HCT116 (cell line): ENCODE results near the gene CD68. TPM values are rescaled to one million over a fixed set of nuclear protein-coding genes. Genes with fewer than 3 reads are reported as not detected.

Experiments used
- ATAC-seq: fragments of 200-7000 bp; cut with Tn5 transposase; 2 replicates; pipeline ENCODE4 v1.9.1; 2020; ENCODE audit warnings: mild to moderate bottlenecking, moderate library complexity
- BruUV-seq: library from RNA; stranded (reverse); fragments of 400-500 nt; replicated peaks from 2 replicates; lab custom pipeline; 2021; lab: Mats Ljungman, UMichigan
- CTCF ChIA-PET: fragments of 300-600 bp; sonication (Branson Sonifier 250); formaldehyde crosslinking; loops from one replicate; lab custom pipeline; 2021; ENCODE audit warnings: antibody characterized with exemption; lab: Charles Lee
- POLR2A ChIA-PET: fragments of 300-600, 350-600 bp; sonication (Branson Sonifier 250); formaldehyde crosslinking; loops from one replicate; lab custom pipeline; 2021; ENCODE audit warnings: antibody characterized with exemption; lab: Charles Lee
- RAD21 ChIA-PET, 2 experiments: fragments of 300-600 bp; sonication (Branson Sonifier 250); formaldehyde crosslinking; loops; one replicate each; lab custom pipeline; 2023; ENCODE audit warnings: low total read pairs in 2 of 2; ENCODE audit not compliant: uncharacterized antibody in 2 of 2, unreplicated experiment in 2 of 2, low non-redundant PET in 1 of 2; lab: Charles Lee
- DNase-seq: peaks from one replicate; pipeline ENCODE4 v3.0.0-alpha.2; 2010; ENCODE audit warnings: low read depth, low spot score
- H2AFZ ChIP-seq: fragments of 200-600 bp; shearing (Covaris generic), sonication (generic); 2 replicates; pipeline ENCODE4 v1.6.1; 2017; ENCODE audit warnings: low read depth, mixed run types, mixed read lengths, antibody characterized with exemption, low read length; ENCODE audit not compliant: poor library complexity, severe bottlenecking
- H3K27ac ChIP-seq: 2 replicates; pipeline ENCODE4 v1.5.1; 2012; ENCODE audit warnings: low read depth, low read length
- H3K27me3 ChIP-seq: fragments of 200-600 bp; sonication (generic); 2 replicates; pipeline ENCODE4 v1.6.1; 2016; ENCODE audit warnings: mixed run types, low read length, mixed read lengths; ENCODE audit not compliant: insufficient read depth
- H3K36me3 ChIP-seq, 2 experiments: fragments of 200-500 bp in 1 of 2; fragments of 200-600 bp in 1 of 2; sonication (Bioruptor generic) in 1 of 2; sonication (generic) in 1 of 2; 2 replicates each; pipeline versions ENCODE4 v1.5.1 to v1.6.1; 2014 to 2016; ENCODE audit warnings: low read length in 2 of 2, inconsistent platforms in 1 of 2, mixed read lengths in 1 of 2, mixed run types in 1 of 2; ENCODE audit not compliant: insufficient read depth in 2 of 2, control insufficient read depth in 1 of 2
- H3K4me1 ChIP-seq, 2 experiments: fragments of 200-600 bp in 1 of 2; sonication (generic) in 1 of 2; 2 replicates each; pipeline versions ENCODE4 v1.5.1 to v1.6.1; 2012 to 2017; ENCODE audit warnings: low read length in 2 of 2, inconsistent platforms in 1 of 2, mild to moderate bottlenecking in 1 of 2, mixed read lengths in 1 of 2, mixed run types in 1 of 2, moderate library complexity in 1 of 2; ENCODE audit not compliant: insufficient read depth in 2 of 2, control insufficient read depth in 1 of 2
- H3K4me2 ChIP-seq: fragments of 200-600 bp; sonication (generic); 2 replicates; pipeline ENCODE4 v1.6.1; 2017; ENCODE audit warnings: mixed run types, low read length, mixed read lengths
- H3K4me3 ChIP-seq, 2 experiments: fragments of 200-600 bp in 1 of 2; sonication (generic) in 1 of 2; replicated peaks in 1 of 2; 2 replicates each; pipeline ENCODE4 v1.5.1; 2011 to 2016; ENCODE audit warnings: low read length in 2 of 2, control low read depth in 1 of 2, low read depth in 1 of 2, mild to moderate bottlenecking in 1 of 2, mixed read lengths in 1 of 2, mixed run types in 1 of 2
- H3K79me2 ChIP-seq: fragments of 200-600 bp; sonication (generic); 2 replicates; pipeline ENCODE4 v1.6.1; 2017; ENCODE audit warnings: mild to moderate bottlenecking, mixed run types, low read length, moderate library complexity, mixed read lengths; ENCODE audit not compliant: insufficient read depth
- H3K9ac ChIP-seq: fragments of 200-600 bp; sonication (generic); 2 replicates; pipeline ENCODE4 v1.6.1; 2016; ENCODE audit warnings: low read length, mixed read lengths
- H3K9me2 ChIP-seq: fragments of 200-600 bp; sonication (generic), shearing (Covaris generic); 2 replicates; pipeline ENCODE4 v1.6.1; 2017; ENCODE audit warnings: mixed run types, mild to moderate bottlenecking, moderate library complexity; ENCODE audit not compliant: insufficient read depth
- H3K9me3 ChIP-seq, 2 experiments: fragments of 200-500 bp in 1 of 2; fragments of 200-600 bp in 1 of 2; sonication (Bioruptor generic) in 1 of 2; sonication (generic) in 1 of 2; 2 replicates each; pipeline ENCODE4 v1.6.1; 2014 to 2017; ENCODE audit warnings: low read length in 2 of 2, mixed read lengths in 2 of 2, inconsistent platforms in 1 of 2, low read depth in 1 of 2, mild to moderate bottlenecking in 1 of 2, mixed run types in 1 of 2, moderate library complexity in 1 of 2; ENCODE audit not compliant: control insufficient read depth in 1 of 2, insufficient read depth in 1 of 2
- H4K20me1 ChIP-seq: fragments of 200-600 bp; sonication (generic), shearing (Covaris generic); 2 replicates; pipeline ENCODE4 v1.6.1; 2017; ENCODE audit warnings: mixed run types, mild to moderate bottlenecking, moderate library complexity; ENCODE audit not compliant: insufficient read depth
- CBX3 ChIP-seq: IDR thresholded peaks from 2 replicates; pipeline ENCODE4 v1.6.1; 2012; ENCODE audit warnings: low read depth
- CEBPB ChIP-seq: IDR thresholded peaks from 2 replicates; pipeline ENCODE4 v1.6.1; 2012; ENCODE audit warnings: low read depth
- CTCF ChIP-seq, 3 experiments: fragments of 200-600 bp in 1 of 3; sonication (generic) in 1 of 3; IDR thresholded peaks in 2 of 3; conservative IDR thresholded peaks in 1 of 3; 2 replicates each; pipeline ENCODE4 v1.5.1; 2012 to 2017; ENCODE audit warnings: low read depth in 2 of 3, low read length in 2 of 3, antibody characterized with exemption in 1 of 3, borderline replicate concordance in 1 of 3, control low read depth in 1 of 3, mild to moderate bottlenecking in 1 of 3, mixed read lengths in 1 of 3, mixed run types in 1 of 3, moderate library complexity in 1 of 3; ENCODE audit not compliant: insufficient read depth in 1 of 3
- ELF1 ChIP-seq: IDR thresholded peaks from 2 replicates; pipeline ENCODE4 v1.6.1; 2012; ENCODE audit warnings: low read depth, borderline replicate concordance
- EZH2 ChIP-seq: fragments of 200-600 bp; sonication (generic); IDR thresholded peaks from 2 replicates; pipeline ENCODE4 v1.6.1; 2017; ENCODE audit warnings: antibody characterized with exemption, mixed run types
- EZH2phosphoT487 ChIP-seq: fragments of 200-600 bp; IDR thresholded peaks from 2 replicates; pipeline ENCODE4 v1.6.1; 2018; ENCODE audit warnings: antibody characterized with exemption, borderline replicate concordance
- FOSL1 ChIP-seq: IDR thresholded peaks from 2 replicates; pipeline ENCODE4 v1.6.1; 2012; ENCODE audit warnings: low read depth
- JUND ChIP-seq: IDR thresholded peaks from 2 replicates; pipeline ENCODE4 v1.6.1; 2012
- MAX ChIP-seq: IDR thresholded peaks from 2 replicates; pipeline ENCODE4 v1.6.1; 2012
- POLR2AphosphoS5 ChIP-seq: IDR thresholded peaks from 2 replicates; pipeline ENCODE4 v1.6.1; 2011; ENCODE audit warnings: mild to moderate bottlenecking, low read depth, low read length, moderate library complexity
- REST ChIP-seq: IDR thresholded peaks from 2 replicates; pipeline ENCODE4 v1.6.1; 2012; ENCODE audit warnings: low read depth
- SIN3A ChIP-seq: IDR thresholded peaks from 2 replicates; pipeline ENCODE4 v1.6.1; 2012; ENCODE audit warnings: low read depth
- SP1 ChIP-seq: IDR thresholded peaks from 2 replicates; pipeline ENCODE4 v1.6.1; 2012; ENCODE audit warnings: low read depth
- SRF ChIP-seq: IDR thresholded peaks from 2 replicates; pipeline ENCODE4 v1.6.1; 2012; ENCODE audit warnings: low read depth
- YY1 ChIP-seq: IDR thresholded peaks from 2 replicates; pipeline ENCODE4 v1.6.1; 2011; ENCODE audit warnings: low read length, low read depth, moderate library complexity, mild to moderate bottlenecking; ENCODE audit not compliant: insufficient replicate concordance; ENCODE audit errors: extremely low read depth
- ZBTB33 ChIP-seq: IDR thresholded peaks from 2 replicates; pipeline ENCODE4 v1.6.1; 2011; ENCODE audit warnings: mild to moderate bottlenecking, low read length, moderate library complexity; ENCODE audit not compliant: insufficient replicate concordance; ENCODE audit errors: extremely low read depth
- ZFX ChIP-seq: fragments of 450-650 bp; IDR thresholded peaks from 2 replicates; pipeline ENCODE4 v1.6.1; 2017
- ZNF274 ChIP-seq: fragments of 200-500 bp; sonication (Bioruptor generic); IDR thresholded peaks from 2 replicates; pipeline ENCODE4 v1.6.1; 2014; ENCODE audit warnings: mild to moderate bottlenecking, low read depth, low read length, inconsistent platforms
- intact Hi-C: fragments of 100-400 bp; cut with micrococcal nuclease; formaldehyde crosslinking; loops from 2 replicates; pipeline ENCODE4 v1.10.0; 2022
- total RNA-seq: library from RNA; stranded (reverse); gene quantifications from one replicate; pipeline ENCODE4 v1.2.1, GENCODE V29; 2021; ENCODE audit not compliant: unreplicated experiment

CD68 gene
- total RNA-seq, 1 experiment from 2014 or later, result 7.0 TPM

GRCh38 chr17:7550344-7550743 is 29.1 kb upstream of the CD68 start:
- Histone ChIP-seq H3K27me3 (no peaks in the 10 kb centered on the region), H2AFZ (no peak overlapping the region), H3K27ac (no peak overlapping the region), H3K9me2 (no peaks in the 10 kb centered on the region), H4K20me1 (no peaks in the 10 kb centered on the region), H3K9ac (no peak overlapping the region), H3K4me2 (no peak overlapping the region), H3K9me3 (no peaks in the 10 kb centered on the region), H3K36me3 (no peaks in the 10 kb centered on the region), H3K4me1 (peaks cover 6 to 16% of the 10 kb centered on the region in 2 experiments), H3K4me3 (no peak overlapping the region), H3K79me2 (no peaks in the 10 kb centered on the region)
- CTCF ChIA-PET, result no interaction called here
- BruUV-seq, result no TSS peak
- ATAC-seq (no peak), DNase-seq (no peak)
- RAD21 ChIA-PET, result no interaction called here
- intact Hi-C loops, result no loop called here
- POLR2A ChIA-PET, result no interaction called here
- TF ChIP-seq FOSL1 (no peak), SIN3A (no peak), MAX (no peak), REST (no peak), YY1 (no peak), CTCF (IDR thresholded peaks at IDR 0.05 in 2 of 3, conservative IDR thresholded peaks at IDR 0.05 in 1 of 3; ENCODE audit: borderline replicate concordance in 1 of 3, insufficient read depth in 1 of 3, low read depth in 2 of 3, low read length in 2 of 3) (no peak), ZNF274 (no peak), ZFX (no peak), POLR2AphosphoS5 (no peak), SP1 (no peak), EZH2phosphoT487 (no peak), CEBPB (no peak), CBX3 (no peak), SRF (no peak), EZH2 (no peak), ELF1 (no peak), ZBTB33 (no peak), JUND (no peak)
